B cell (primary cell): Measurements from ENCODE around the gene TMEM235.

ENCODE experiments used
- EZH2 ChIP-seq: IDR thresholded peaks from 2 replicates; pipeline ENCODE4 v1.6.1; 2012; ENCODE audit warnings: borderline replicate concordance, low read depth, mild to moderate bottlenecking, moderate library complexity, low read length; ENCODE audit not compliant: insufficient read depth, poor library complexity, severe bottlenecking
- TF ChIP-seq, protein P1 (sequence below): fragments of 200-600 bp; IDR thresholded peaks from one replicate; pipeline ENCODE4 v1.8.0; 2022; ENCODE audit warnings: antibody characterized with exemption, mild to moderate bottlenecking

DNA sequence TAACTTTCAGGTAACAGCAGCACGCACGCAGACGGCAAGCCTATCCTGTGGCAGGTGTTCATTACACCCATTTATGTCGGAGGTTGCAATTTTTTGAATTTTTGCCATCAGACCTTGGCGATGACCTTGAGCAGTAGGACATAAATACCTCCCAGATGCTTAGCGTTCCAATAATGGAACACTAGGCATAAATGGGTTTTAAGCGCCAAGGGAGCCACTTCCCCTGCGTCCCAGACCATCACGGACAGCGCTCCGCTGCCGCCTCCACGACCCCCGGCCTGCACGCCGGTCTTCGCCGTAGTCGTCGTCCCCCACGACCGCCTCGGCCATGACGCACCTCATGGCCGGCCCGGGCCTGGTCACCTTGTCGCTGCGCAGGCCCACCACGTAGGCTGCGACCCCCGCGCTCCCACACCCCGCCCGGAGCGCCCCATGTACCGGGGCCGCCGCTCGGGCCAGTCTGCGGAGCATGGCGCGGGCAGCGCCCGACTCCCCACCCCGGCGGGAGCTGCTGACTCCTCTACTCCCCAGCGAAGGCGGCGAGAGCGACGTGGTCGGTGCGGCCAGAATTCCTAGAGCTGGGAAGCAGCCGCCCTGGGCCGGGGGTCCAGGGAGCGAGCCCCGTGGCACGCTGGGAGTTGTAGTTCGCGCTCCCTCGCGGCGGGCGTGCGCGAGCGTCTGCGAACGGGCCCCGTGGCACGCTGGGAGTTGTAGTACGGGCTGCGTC is 22.7 kb downstream of the TMEM235 start:
- TF ChIP-seq EZH2, result no peak
- TF ChIP-seq, protein P1, sequence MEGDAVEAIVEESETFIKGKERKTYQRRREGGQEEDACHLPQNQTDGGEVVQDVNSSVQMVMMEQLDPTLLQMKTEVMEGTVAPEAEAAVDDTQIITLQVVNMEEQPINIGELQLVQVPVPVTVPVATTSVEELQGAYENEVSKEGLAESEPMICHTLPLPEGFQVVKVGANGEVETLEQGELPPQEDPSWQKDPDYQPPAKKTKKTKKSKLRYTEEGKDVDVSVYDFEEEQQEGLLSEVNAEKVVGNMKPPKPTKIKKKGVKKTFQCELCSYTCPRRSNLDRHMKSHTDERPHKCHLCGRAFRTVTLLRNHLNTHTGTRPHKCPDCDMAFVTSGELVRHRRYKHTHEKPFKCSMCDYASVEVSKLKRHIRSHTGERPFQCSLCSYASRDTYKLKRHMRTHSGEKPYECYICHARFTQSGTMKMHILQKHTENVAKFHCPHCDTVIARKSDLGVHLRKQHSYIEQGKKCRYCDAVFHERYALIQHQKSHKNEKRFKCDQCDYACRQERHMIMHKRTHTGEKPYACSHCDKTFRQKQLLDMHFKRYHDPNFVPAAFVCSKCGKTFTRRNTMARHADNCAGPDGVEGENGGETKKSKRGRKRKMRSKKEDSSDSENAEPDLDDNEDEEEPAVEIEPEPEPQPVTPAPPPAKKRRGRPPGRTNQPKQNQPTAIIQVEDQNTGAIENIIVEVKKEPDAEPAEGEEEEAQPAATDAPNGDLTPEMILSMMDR, result no peak
